ENCODE data around the gene BCAS3.
"Not testable (repeated sequence)": the region's sequence is repeated elsewhere in the genome, so short reads cannot be mapped to it uniquely, and the experiment has no call there.

BCAS3 gene

DNA sequence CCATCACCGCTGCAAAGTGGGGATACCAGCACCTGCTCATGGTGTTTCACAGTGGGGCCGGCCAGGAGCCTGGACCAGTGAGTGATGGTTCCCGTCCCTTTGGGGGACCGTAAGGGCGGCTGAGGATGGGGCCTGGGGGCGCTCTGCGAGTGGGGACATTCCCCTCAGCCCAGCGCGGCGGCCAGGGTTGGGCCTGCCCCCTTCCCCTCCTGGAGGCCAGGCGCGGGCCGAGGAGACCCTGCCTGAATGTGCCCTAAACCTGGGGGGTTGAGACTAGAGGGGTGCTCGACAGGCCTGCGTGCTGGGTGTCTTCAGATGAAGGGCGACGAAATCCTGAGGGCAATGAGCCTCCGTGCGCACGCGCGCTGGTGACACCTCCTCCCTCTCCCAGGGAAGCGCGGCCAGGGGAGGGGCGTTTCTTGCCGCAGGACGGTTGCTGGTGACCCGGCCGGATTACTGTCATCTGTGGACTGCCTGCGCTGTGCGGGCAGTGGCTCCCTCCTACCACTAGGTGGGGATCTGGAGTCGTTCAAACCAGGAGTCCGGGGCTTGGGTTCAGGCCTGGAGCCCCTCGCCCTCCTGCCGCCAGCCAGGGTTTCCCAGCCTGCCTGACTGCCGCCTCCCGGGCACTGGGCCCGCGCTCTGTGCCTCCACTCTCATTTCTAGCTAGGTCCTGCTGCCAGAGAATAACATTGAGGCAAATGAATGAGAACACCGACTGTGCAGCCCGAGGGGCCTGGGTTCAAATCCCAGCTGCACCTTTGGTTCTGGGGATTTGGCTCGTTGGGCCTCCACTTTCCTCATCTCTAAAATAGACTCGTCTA, 739.1 kb downstream of the BCAS3 start:
- peak; percentile 94 for DNase-seq

DNA sequence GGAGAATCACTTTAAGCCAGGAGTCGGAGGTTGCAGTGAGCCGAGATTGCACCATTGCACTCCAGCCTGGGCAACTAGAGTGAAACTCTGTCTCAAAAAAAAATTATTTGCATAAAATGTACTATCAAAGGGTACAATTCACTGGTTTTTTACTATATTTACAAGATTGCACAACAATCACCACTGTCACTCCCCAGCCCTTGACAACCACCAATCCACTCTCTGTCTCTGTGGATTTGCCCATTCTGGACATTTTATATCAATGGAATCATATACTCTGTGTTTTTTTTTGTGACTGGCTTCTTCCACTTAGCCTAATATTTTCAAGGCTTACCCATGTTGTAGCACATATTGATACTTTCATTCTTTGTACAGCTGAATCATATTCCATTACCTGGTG, 740.8 kb downstream of the BCAS3 start:
- no peak for DNase-seq

DNA sequence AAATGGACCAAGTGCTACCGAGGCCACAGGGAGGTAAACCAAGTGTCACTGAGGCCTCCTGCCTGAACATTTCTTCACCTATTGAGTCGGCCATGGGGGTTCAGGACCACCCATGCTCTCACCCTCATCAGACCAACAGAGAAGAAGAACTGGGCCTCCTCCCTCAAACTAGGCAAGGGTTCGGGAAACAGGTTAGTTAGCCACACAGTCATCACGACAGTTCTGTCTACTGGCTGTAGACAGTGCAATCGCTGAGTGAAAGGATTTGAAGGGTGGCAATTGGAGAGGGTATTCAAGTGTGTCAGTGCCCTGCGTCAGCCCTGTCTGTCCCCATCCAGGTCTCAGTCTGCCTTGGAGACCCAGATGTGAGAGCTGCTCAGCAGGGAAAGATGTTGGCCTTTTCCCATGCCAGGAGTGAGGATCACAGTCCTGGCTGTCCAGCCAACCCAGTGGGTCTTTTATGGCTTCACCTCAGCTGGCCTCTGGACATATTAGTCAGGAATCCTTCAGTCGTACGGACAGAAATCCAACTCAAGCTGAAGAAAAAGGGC, 741.9 kb downstream of the BCAS3 start:
- no peak for DNase-seq

DNA sequence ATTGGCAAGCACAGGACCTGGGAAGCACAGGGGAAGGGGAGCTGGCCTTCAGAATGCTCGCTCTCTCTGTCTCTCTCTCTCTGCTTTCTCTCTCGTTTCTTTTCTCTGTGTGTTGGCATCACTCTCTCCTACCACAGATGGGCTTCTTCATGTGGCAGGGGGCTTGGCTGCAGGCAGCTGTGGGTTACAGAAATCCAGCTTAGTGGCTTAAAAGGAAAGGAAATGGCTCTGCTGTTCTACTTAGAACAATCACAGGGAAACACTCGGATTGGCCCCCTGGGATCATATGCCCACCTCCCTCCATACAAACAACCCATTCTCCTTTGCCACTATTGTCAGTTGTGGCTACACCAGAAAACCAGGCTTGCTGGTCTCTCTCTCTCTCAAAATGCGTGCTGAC, 742.4 kb downstream of the BCAS3 start:
- DNase-seq = no peak

DNA sequence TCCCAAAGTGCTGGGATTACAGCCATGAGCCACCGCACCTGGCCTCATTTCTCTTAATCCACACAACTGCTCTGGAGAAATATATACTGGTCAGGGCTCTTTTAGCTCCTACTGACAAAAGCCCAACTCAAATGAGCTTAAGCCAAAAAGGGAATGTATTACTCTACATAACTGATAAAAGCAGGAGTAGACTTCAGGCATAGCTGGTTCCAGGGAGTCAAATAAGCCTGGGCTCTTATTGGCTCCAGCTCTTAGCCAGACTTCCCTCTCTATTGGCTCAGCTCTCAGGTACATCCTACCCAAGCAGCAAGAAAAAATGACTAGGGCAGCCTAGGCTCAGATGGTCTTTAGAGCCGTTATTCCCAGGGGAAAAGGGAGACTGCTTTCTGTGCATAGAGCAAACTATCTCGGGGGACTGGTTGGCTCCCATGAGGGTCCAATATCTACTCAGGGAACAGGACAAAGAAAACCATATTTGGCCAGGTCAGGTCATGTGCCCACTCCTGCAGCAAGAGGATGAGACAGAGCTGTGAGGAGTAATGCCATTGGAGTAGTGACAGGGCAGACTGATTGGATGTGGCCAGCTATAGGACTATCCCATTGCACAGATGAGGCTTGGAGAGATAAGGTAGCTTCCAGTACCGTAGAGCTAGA, 743.2 kb downstream of the BCAS3 start:
- DNase-seq = no peak

DNA sequence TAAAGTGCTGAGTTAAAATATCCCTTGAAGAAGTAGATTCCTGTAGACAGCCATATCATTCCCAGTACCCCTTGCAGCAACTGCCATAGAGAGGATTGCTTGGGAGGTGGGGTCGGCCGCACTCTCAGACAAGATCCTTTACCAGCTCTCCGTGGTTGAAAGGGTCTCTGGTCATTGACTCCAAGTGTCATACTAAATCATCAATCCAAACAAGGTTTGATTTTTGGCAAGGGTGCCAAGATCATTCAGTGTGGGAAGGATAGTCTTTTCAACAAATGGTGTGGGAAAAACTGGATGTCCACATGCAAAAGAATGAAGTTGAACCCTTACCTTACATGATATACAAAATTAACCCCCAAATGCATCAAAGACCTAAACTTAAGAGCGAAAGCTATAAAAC, 743.8 kb downstream of the BCAS3 start:
- DNase-seq = no peak

DNA sequence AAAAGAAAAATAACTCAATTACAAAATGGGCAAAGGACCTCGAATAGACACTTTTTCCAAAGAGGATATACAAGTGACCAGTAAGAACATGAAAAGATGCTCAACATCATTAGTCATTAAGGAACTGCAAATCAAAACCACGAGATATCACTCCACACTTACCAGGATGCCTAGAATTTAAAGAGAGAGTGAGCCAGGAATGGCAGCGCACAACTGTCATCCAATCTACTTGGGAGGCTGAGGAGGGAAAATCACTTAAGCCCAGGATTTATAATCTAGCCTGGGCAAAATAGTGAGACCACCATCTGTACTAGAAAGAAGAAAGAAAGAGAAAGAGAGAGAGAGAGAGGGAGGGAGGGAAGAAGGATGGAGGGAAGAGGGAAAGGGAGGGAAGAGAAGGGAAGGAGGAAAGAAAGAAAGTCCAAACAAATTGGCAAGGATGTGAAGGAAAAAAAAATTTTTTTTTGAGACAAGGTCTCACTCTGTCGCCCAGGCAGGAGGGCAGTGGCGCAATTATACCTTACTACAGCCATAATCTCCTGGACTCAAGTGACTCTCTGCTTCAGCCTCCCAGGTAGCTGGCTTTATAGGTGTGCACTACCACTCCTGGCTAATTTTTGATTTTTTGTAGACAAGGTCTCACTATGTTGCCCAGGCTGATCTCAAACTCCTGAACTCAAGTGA, 744.6 kb downstream of the BCAS3 start:
- DNase-seq = no peak

DNA sequence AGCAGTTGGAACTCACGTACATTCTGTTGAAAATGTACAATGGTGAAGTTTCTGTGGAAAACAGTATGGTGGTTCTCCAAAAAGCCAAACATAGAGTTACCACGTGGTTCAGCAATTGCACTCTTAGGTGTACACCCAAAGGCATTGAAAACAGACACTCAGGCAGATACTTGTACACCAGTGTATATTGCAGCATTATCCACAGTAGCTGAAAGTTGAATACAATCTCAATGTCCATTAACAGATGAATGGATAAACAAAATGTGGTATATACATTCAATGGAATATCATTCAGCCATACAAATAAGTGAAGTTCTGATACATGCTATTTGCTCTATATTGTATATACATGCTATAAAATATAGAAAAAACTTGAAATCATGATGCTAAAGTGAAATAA, 745.2 kb downstream of the BCAS3 start:
- DNase-seq = no peak

DNA sequence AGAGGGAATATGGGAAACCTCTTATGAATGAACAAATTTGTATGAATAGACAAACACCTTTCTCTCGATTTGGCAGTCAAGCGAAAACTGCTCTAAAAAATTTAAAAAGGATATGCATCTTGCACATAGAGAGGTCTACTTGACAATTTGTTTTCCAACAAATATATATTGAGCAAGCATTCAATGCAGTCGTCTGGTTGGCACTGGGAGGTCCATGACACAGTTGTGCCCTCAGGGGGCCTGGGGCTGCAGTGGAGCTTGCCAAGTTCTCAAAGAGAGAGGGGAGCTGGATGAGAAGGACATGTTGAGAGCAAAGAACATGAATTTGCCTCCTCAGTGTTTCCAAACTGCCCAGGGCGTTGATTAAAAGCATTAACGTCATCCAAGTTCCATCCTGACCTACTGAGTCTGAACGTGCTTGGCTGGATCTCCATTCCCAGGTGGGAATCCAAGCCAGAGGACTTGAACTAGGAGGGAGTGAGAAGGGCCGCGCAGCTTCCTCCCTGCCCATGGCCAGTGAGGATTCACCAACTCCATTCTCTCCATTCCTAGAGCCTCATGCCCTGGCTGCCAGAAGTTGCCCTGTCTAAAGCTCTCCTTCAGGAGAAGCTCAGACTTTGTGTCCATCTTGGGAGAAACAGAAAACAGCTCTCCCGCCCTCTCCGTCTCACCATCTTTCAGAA, 746.5 kb downstream of the BCAS3 start:
- no peak for DNase-seq

DNA sequence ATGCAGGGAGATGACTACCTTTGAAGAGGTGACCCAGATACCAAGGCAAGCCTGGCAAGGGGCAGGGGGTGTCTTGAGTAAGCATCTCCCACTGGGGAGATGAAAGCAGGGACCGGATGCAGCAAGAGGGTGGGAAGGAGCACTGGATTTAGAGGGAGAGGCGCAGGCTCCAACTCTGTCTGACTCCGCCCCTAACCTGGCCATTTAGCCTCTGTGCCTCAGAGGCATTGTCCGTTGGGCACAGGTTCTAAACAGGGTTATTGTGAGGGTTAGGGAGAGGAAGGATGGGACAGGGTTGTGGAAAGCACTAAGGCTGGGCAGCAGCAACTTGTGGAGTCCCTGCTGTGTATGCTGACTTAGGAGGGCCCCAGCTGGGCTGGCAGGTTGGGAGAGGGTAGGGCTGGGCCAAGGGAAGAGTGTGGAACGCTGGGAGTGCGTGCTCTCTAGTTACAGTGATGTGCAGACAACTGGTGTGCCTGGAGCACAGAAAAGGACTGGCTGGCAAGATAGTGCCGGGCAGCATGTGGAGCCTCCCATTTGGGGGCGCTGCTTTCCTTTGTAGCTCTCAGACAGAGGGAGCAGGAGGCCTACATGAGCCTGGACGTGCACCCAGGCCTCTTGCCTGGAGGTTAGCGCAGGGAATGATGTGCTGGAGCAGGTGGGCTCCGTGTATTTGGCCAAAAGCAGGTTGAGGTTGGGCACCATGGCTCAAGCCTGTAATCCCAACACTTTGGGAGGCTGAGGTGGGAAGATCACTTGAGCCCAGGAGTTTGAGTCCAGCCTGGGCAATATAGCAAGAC, 748.2 kb downstream of the BCAS3 start:
- DNase-seq = no peak

DNA sequence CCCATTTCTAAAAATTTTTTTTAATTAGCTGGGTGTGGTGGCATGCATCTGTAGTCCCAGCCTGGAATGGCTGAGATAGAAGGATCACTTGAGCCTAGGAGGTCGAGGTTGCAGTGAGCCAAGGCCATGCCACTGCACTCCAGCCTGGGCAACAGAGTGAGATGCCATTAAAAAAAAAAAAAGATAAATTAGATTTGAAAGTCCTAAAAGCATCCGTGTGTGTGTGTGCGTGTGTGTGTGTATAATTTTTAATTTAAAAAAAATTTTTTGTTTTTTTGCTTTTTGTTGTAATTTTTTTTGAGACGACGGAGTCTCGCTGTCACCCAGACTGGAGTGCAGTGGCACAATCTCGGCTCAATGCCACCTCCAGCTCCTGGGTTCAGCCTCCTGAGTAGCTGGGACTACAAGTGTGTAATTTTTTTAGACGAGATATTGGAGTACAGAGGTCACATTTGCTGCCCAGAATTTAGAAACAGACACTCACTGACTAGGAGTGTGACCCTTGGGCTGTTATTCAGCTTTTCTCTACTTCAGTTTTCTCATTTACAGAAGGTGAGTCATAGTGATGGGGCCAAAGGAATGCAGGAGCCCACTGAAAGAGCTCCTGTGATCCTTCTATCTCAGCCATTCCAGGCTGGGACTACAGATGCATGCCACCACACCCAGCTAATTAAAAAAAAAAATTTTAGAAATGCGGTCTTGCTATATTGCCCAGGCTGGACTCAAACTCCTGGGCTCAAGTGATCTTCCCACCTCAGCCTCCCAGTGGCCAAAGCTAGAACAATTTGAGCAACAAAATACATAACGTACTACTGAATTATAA, 749.0 kb downstream of the BCAS3 start:
- DNase-seq = no peak

DNA sequence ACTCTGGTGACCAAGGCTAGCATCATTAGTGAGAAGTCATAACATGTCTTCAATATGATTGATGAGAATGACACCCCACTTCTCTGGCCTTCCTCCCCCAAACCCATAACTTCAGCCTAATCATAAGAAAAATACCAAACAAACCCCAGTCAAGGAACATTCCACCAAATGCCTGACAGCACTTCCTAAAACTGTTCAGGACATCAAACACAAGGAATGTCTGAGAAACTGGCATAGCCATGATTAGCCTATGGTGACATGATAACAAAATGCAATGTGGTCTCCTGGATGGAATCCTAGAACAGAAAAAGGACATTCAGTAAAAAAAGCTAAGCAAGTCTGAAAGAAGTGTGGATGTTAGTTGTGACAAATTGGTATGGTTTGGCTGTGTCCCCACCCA, 749.9 kb downstream of the BCAS3 start:
- DNase-seq = no peak

DNA sequence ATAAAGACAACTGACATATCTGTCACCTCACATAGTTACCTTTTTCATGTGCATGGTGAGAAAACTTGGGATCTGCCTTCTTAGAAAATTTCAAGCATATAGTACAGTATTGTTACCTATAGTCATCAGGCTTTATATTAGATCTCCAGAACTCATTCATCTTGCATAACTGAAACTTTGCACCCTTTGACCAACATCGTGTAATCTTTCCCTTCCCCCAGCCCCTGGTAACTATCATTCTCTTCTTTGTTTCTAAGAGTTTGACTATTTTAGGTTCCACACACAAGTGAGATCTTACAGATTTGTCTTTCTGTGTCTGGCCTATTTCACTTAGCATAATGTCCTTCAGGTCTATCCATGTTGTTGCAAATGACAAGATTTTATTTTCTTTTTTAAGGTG, 751.6 kb downstream of the BCAS3 start:
- no peak for DNase-seq

DNA sequence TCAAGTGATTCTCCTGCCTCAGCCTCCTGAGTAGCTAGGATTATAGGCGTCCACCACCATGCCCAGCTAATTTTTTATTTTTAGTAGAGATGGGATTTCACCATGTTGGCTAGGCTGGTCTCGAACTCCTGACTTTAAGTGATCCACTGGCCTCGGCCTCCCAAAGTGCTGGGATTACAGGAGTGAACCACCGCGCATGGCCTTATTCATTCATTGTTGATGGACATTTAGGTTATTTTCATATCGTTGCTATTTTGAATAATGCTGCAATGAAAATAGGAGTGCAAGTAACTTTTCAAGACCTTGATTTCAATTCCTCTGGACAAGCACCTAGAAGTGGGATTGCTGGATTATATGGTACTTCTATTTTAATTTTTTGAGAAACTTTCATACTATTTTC, 752.2 kb downstream of the BCAS3 start:
- not testable (repeated sequence) for DNase-seq

DNA sequence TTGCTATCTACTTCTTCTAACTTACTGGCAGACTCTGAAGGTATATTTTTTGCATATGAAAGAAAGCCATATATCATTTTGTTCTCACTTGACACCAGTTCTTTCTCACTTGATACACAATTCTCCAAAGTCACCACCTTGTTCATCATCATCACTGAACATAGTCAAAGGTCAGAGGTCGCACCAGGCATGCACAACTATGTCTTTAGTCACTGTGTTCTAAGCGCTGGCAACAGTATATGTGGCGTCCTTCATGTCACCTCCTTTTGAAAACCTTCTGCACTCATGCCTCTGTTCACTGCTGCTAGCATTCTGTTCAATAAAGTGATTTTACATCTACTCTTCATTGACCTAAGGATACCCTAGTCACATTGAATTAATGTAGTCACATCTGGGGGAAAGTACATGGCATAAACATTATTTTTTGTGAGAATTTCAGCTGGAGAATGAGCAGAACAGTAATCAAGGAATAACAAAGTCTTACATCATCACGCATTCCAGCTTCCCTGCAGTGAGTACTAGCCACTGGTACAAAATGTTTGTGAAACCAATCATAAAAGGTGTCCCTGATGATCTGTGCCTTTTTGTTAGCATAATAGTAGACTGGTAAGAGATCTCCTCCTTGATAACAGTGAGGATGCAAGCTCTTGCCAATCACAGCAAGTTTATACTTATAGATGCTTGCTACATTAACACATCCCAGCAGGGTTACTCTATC, 754.1 kb downstream of the BCAS3 start:
- no peak for DNase-seq

DNA sequence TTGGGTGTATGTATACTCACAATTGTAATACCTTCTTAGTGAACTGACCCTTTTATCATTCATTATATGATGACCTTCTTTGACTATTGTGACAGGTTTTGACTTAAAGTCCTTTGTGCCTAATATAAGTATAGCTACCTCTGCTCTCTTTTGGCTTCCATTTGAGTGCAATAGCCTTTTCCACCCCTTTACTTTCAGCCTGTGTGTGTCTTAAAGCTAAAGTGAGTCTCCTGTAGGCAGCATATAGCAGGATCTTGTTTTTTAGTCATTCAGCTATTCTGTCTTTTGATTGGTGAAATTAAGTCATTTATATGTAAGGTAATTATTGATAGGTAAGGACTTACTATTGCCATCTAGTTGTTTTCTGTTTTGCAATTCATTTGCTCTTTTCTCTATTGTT, 758.6 kb downstream of the BCAS3 start:
- no peak for DNase-seq

DNA sequence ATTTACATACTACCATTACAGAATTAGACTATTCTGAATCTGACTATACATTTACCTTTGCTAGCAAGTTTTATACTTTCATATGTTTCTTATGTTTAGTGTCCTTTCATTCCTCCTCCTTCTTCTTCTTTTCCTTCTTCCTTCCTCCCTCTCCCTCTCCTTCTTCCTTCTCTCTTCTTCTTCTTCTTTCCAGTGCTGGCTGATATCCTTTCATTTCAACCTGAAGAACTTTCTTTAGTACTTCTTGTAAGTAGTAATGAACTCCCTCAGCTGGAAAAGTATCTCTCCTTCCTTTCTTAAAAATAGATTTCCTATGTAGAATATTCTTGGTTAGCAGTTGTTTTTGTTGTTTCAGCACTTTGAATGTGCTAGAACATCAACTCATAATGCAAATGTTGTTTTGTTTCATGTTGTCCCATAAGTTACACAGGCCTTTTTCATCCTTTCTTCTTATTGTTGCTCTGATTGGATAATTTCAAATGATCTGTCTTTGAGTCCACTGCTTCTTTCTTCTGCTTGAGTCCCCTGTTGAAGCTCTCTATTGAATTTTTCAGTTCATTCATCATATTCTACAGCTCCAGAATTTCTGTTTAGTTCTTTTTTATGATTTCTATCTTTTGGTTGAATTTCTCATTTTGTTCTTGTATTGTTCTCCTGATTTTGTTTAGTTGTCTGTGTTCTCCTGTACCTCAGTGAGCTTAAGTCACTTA, 759.5 kb downstream of the BCAS3 start:
- no peak for DNase-seq

DNA sequence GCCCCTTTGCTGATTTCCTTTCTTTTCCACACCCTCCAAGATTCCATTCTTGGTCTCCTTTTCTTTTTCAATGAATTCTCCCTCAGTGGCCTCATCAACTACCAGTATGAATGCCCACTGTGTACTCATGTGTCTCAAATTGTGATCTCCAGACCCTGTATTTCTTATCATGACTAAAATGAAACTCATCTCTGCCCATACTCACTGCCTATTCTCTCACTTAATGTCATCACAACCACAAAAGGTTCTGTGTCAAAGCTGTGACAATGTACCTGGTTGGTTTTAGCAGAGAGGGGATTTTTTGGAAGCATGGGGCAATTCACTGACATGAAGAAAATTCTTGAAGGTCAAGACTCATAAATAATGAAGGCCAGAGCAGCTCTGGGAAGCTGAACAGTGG, 763.0 kb downstream of the BCAS3 start:
- DNase-seq = no peak

DNA sequence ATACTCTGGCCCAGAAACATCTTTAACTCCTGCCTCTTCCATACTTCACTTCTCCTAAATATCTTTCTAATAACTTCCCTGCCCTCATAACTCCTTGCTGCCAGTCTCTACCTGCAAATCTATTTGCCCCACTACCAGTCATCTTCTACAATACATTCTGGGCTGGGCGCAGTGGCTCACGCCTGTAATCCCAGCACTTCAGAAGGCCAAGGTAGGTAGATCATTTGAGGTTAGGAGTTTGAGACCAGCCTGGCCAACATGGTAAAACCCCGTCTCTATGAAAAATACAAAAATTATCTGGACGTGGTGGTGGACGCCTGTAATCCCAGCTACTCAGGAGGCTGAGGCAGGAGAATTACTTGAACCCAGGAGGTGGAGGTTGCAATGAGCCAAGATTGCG, 763.9 kb downstream of the BCAS3 start:
- DNase-seq = not testable (repeated sequence)
